OCI-LY1 (cell line): ENCODE data around the gene ABHD17A.

Experiments used
- H2AFZ ChIP-seq: fragments of 200-600 bp; sonication (generic), shearing (Covaris generic); 2 replicates; pipeline ENCODE4 v1.6.0; 2014; ENCODE audit warnings: antibody characterized with exemption, mild to moderate bottlenecking, low read length
- H3F3A ChIP-seq: fragments of 200-600 bp; sonication (generic), shearing (Covaris generic); 2 replicates; pipeline ENCODE4 v1.6.0; 2014; ENCODE audit warnings: mild to moderate bottlenecking, antibody characterized with exemption, low read length, moderate library complexity; ENCODE audit not compliant: insufficient read depth
- H3K27ac ChIP-seq: fragments of 200-600 bp; sonication (generic); 2 replicates; pipeline ENCODE4 v1.5.1; 2014; ENCODE audit warnings: low read length, mixed run types, mild to moderate bottlenecking, low read depth; ENCODE audit not compliant: poor library complexity, severe bottlenecking
- H3K27me3 ChIP-seq: fragments of 200-600 bp; sonication (generic); 2 replicates; pipeline ENCODE4 v1.6.0; 2014; ENCODE audit warnings: antibody characterized with exemption, mild to moderate bottlenecking, low read length, moderate library complexity; ENCODE audit not compliant: insufficient read depth
- H3K36me3 ChIP-seq: fragments of 200-600 bp; sonication (generic); 2 replicates; pipeline ENCODE4 v1.6.1; 2014; ENCODE audit warnings: mild to moderate bottlenecking, antibody characterized with exemption, low read length, moderate library complexity, mixed read lengths; ENCODE audit not compliant: insufficient read depth
- H3K4me1 ChIP-seq: fragments of 200-600 bp; sonication (generic); 2 replicates; pipeline ENCODE4 v1.5.1; 2014; ENCODE audit warnings: mild to moderate bottlenecking, low read length, moderate library complexity; ENCODE audit not compliant: insufficient read depth, severe bottlenecking
- H3K4me2 ChIP-seq: fragments of 200-600 bp; sonication (generic), shearing (Covaris generic); 2 replicates; pipeline ENCODE4 v1.6.1; 2014; ENCODE audit warnings: low read length
- H3K4me3 ChIP-seq: fragments of 200-600 bp; sonication (generic); 2 replicates; pipeline ENCODE4 v1.5.1; 2014; ENCODE audit warnings: low read length, low read depth, mild to moderate bottlenecking, mixed read lengths; ENCODE audit not compliant: poor library complexity, severe bottlenecking
- H3K79me2 ChIP-seq: fragments of 200-600 bp; shearing (Covaris generic); 2 replicates; pipeline ENCODE4 v1.6.1; 2016; ENCODE audit warnings: mixed run types, low read length, mixed read lengths; ENCODE audit not compliant: insufficient read depth
- H3K9ac ChIP-seq: fragments of 200-600 bp; sonication (generic), shearing (Covaris generic); 2 replicates; pipeline ENCODE4 v1.6.1; 2014; ENCODE audit warnings: mild to moderate bottlenecking, low read length, mixed read lengths
- H3K9me2 ChIP-seq: fragments of 200-600 bp; sonication (generic), shearing (Covaris generic); 2 replicates; pipeline ENCODE4 v1.6.1; 2014; ENCODE audit warnings: low read depth, mild to moderate bottlenecking, low read length, mixed read lengths
- H3K9me3 ChIP-seq: fragments of 200-600 bp; shearing (Covaris generic); 2 replicates; pipeline ENCODE4 v1.6.1; 2014; ENCODE audit warnings: low read length, mixed read lengths
- H4K20me1 ChIP-seq: fragments of 200-600 bp; sonication (generic), shearing (Covaris generic); 2 replicates; pipeline ENCODE4 v1.6.0; 2016; ENCODE audit warnings: mild to moderate bottlenecking, low read length; ENCODE audit not compliant: insufficient read depth
- EZH2 ChIP-seq: fragments of 200-600 bp; sonication (generic), shearing (Covaris generic); IDR thresholded peaks from 2 replicates; pipeline ENCODE4 v1.8.0; 2017; ENCODE audit warnings: borderline replicate concordance, mixed run types, mild to moderate bottlenecking, antibody characterized with exemption, low read length, moderate library complexity, mixed read lengths
- TF ChIP-seq, protein P1 (sequence below): fragments of 200-600 bp; sonication (generic), shearing (Covaris generic); IDR thresholded peaks from 2 replicates; pipeline ENCODE4 v1.5.1; 2017; ENCODE audit warnings: mild to moderate bottlenecking, antibody characterized with exemption, low read length, moderate library complexity, mixed read lengths

Gene ABHD17A

DNA sequence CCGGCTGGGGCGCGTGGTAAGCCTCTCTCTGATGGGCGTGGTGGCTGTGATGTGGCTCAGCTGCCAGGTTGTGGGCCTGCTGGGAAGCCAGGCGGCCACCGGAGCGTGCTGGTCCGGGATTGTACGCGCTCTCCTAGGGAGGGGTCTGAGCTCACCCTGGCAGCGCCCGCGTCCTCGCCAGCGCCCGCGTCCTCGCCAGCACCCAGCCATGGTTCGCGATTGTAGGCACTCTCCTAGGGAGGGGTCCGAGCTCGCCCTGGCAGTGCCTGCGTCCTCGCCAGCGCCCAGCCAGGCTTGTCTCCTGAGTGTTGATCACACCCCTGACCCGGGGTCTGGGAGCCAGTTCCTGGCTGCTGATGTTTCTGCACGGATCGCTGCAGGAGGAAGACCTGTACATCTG lies 33.7 kb upstream of the ABHD17A start:
- Histone ChIP-seq H3K4me1 (peaks cover 11% of the 10 kb centered on the region), H3K9ac (no peak overlapping the region), H3K9me2 (no peaks in the 10 kb centered on the region), H3K79me2 (no peaks in the 10 kb centered on the region), H4K20me1 (no peaks in the 10 kb centered on the region), H3K36me3 (peaks cover 43% of the 10 kb centered on the region), H3F3A (no peaks in the 10 kb centered on the region), H3K27me3 (no peaks in the 10 kb centered on the region), H2AFZ (no peak overlapping the region), H3K4me3 (no peak overlapping the region), H3K9me3 (no peaks in the 10 kb centered on the region), H3K4me2 (no peak overlapping the region), H3K27ac (no peak overlapping the region)
- TF ChIP-seq EZH2, result no peak
- TF ChIP-seq, protein P1, sequence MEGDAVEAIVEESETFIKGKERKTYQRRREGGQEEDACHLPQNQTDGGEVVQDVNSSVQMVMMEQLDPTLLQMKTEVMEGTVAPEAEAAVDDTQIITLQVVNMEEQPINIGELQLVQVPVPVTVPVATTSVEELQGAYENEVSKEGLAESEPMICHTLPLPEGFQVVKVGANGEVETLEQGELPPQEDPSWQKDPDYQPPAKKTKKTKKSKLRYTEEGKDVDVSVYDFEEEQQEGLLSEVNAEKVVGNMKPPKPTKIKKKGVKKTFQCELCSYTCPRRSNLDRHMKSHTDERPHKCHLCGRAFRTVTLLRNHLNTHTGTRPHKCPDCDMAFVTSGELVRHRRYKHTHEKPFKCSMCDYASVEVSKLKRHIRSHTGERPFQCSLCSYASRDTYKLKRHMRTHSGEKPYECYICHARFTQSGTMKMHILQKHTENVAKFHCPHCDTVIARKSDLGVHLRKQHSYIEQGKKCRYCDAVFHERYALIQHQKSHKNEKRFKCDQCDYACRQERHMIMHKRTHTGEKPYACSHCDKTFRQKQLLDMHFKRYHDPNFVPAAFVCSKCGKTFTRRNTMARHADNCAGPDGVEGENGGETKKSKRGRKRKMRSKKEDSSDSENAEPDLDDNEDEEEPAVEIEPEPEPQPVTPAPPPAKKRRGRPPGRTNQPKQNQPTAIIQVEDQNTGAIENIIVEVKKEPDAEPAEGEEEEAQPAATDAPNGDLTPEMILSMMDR, result no peak

DNA sequence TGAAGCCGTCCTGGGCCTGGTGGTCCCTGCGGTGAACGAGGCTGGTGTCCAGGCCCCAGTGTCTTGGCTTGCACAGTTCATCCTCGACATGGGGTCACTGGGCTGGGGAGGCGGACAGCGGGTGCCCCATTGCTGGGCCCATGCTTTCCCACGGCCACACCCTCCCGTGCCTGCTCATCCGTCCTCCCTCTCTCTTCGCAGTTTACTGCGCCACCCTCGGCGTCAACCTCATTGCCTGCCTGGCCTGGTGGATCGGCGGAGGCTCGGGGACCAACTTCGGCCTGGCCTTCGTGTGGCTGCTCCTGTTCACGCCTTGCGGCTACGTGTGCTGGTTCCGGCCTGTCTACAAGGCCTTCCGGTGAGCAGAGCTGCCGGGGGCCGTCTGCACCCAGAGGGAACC lies 32.6 kb upstream of the ABHD17A start:
- no peaks in the 10 kb centered on the region for H3K9me2 ChIP-seq
- peaks cover 46% of the 10 kb centered on the region for H3K36me3 ChIP-seq
- H3K9me3 ChIP-seq, result no peaks in the 10 kb centered on the region
- peaks cover under 1% of the 10 kb centered on the region for H3K4me1 ChIP-seq
- no peaks in the 10 kb centered on the region for H4K20me1 ChIP-seq
- H3K27ac ChIP-seq, result no peak overlapping the region
- no peak for TF ChIP-seq EZH2
- TF ChIP-seq, protein P1, result no peak
- H3K79me2 ChIP-seq, result no peaks in the 10 kb centered on the region
- no peak overlapping the region for H3K9ac ChIP-seq
- no peak overlapping the region for H2AFZ ChIP-seq
- no peaks in the 10 kb centered on the region for H3K27me3 ChIP-seq
- no peak overlapping the region for H3K4me3 ChIP-seq
- H3F3A ChIP-seq, result no peaks in the 10 kb centered on the region
- H3K4me2 ChIP-seq, result no peak overlapping the region

- Histone ChIP-seq H3K27ac (no peak overlapping the region), H3F3A (no peaks in the 10 kb centered on the region), H3K4me1 (no peaks in the 10 kb centered on the region), H3K4me3 (no peak overlapping the region), H3K27me3 (no peaks in the 10 kb centered on the region), H3K4me2 (no peak overlapping the region), H3K36me3 (peaks cover 47% of the 10 kb centered on the region), H3K9me3 (no peaks in the 10 kb centered on the region), H2AFZ (no peak overlapping the region), H3K9ac (no peak overlapping the region), H3K79me2 (no peaks in the 10 kb centered on the region), H3K9me2 (no peaks in the 10 kb centered on the region), H4K20me1 (no peaks in the 10 kb centered on the region)
- TF ChIP-seq EZH2, result no peak
- TF ChIP-seq, protein P1, result no peak
Measured at GRCh38 chr19:1917146-1917545, 31.9 kb upstream of the ABHD17A start.
